ENCODE data around the gene R3HCC1L.

Gene R3HCC1L

GRCh38 chr10:98167191-98167590 lies 32.7 kb downstream of the R3HCC1L start:
- TF ChIP-seq MYC (IDR thresholded peaks at IDR 0.05; ENCODE audit: low read depth, low read length), result no peak
- TF ChIP-seq MAX (IDR thresholded peaks at IDR 0.05; ENCODE audit: low read depth, low read length), result no peak
- TF ChIP-seq CTCF (IDR thresholded peaks at IDR 0.05; ENCODE audit: low read depth, low read length), result no peak
- TF ChIP-seq POLR2A (IDR thresholded peaks at IDR 0.05; ENCODE audit: extremely low read depth, insufficient read length), result no peak
- no peak for DNase-seq (ENCODE audit: low read depth)

GRCh38 chr10:98168147-98168546 lies 33.7 kb downstream of the R3HCC1L start:
- H3K4me3 ChIP-seq (ENCODE audit: low read depth, low read length), result no peak overlapping the region
- DNase-seq (ENCODE audit: low read depth), result no peak
- TF ChIP-seq POLR2A (IDR thresholded peaks at IDR 0.05; ENCODE audit: extremely low read depth, insufficient read length) (no peak), MYC (IDR thresholded peaks at IDR 0.05; ENCODE audit: low read depth, low read length) (no peak), CTCF (IDR thresholded peaks at IDR 0.05; ENCODE audit: low read depth, low read length) (no peak), MAX (IDR thresholded peaks at IDR 0.05; ENCODE audit: low read depth, low read length) (no peak)

More at GRCh38 chr10:98167191-98167590, 32.7 kb downstream of the R3HCC1L start:
- H3K4me3 ChIP-seq (ENCODE audit: low read depth, low read length), result no peak overlapping the region

GRCh38 chr10:98168766-98169165 lies 34.3 kb downstream of the R3HCC1L start:
- TF ChIP-seq MAX (IDR thresholded peaks at IDR 0.05; ENCODE audit: low read depth, low read length) (no peak), POLR2A (IDR thresholded peaks at IDR 0.05; ENCODE audit: extremely low read depth, insufficient read length) (no peak), CTCF (IDR thresholded peaks at IDR 0.05; ENCODE audit: low read depth, low read length) (no peak), MYC (IDR thresholded peaks at IDR 0.05; ENCODE audit: low read depth, low read length) (no peak)
- H3K4me3 ChIP-seq (ENCODE audit: low read depth, low read length), result no peak overlapping the region
- no peak for DNase-seq (ENCODE audit: low read depth)

- no peak overlapping the region for H3K4me3 ChIP-seq (ENCODE audit: low read depth, low read length)
- TF ChIP-seq MAX (IDR thresholded peaks at IDR 0.05; ENCODE audit: low read depth, low read length) (no peak), MYC (IDR thresholded peaks at IDR 0.05; ENCODE audit: low read depth, low read length) (no peak), CTCF (IDR thresholded peaks at IDR 0.05; ENCODE audit: low read depth, low read length) (no peak), POLR2A (IDR thresholded peaks at IDR 0.05; ENCODE audit: extremely low read depth, insufficient read length) (no peak)
- no peak for DNase-seq (ENCODE audit: low read depth)
Observed at GRCh38 chr10:98169379-98169778, 34.9 kb downstream of the R3HCC1L start.

GRCh38 chr10:98170249-98171117 lies 36.0 kb downstream of the R3HCC1L start:
- no peak overlapping the region for H3K4me3 ChIP-seq (ENCODE audit: low read depth, low read length)
- TF ChIP-seq MYC (IDR thresholded peaks at IDR 0.05; ENCODE audit: low read depth, low read length) (no peak), CTCF (IDR thresholded peaks at IDR 0.05; ENCODE audit: low read depth, low read length) (peak; percentile 81)
- DNase-seq (ENCODE audit: low read depth), result peak; percentile 64

All from NB4 (cell line).